IMR-90 (cell line): ENCODE results near the gene ILF3.

Experiments used
- CEBPB ChIP-seq: IDR thresholded peaks from 2 replicates; pipeline ENCODE4 v1.6.1; 2012; ENCODE audit warnings: low read depth, low read length, improper control_type of control experiment
- POLR2A ChIP-seq: IDR thresholded peaks from 2 replicates; pipeline ENCODE4 v1.6.1; 2012; ENCODE audit warnings: mild to moderate bottlenecking, low read depth, low read length
- RFX5 ChIP-seq: IDR thresholded peaks from 2 replicates; pipeline ENCODE4 v1.8.0; 2012; ENCODE audit warnings: low read depth, mild to moderate bottlenecking, low read length, moderate library complexity
- TF ChIP-seq, protein P1 (sequence below): conservative IDR thresholded peaks from 2 replicates; pipeline ENCODE4 v1.5.1; 2012; ENCODE audit warnings: mild to moderate bottlenecking, low read depth, low read length, improper control_type of control experiment
- TF ChIP-seq, protein P2 (sequence below): fragments of 150-350 bp; IDR thresholded peaks from 2 replicates; pipeline ENCODE4 v1.6.1; 2017; ENCODE audit warnings: mild to moderate bottlenecking, antibody characterized with exemption, low read length, low read depth
- TF ChIP-seq, protein P3 (sequence below): fragments of 150-350 bp; IDR thresholded peaks from 2 replicates; pipeline ENCODE4 v1.6.1; 2016; ENCODE audit warnings: low read depth, mild to moderate bottlenecking, low read length, moderate library complexity, borderline replicate concordance

DNA sequence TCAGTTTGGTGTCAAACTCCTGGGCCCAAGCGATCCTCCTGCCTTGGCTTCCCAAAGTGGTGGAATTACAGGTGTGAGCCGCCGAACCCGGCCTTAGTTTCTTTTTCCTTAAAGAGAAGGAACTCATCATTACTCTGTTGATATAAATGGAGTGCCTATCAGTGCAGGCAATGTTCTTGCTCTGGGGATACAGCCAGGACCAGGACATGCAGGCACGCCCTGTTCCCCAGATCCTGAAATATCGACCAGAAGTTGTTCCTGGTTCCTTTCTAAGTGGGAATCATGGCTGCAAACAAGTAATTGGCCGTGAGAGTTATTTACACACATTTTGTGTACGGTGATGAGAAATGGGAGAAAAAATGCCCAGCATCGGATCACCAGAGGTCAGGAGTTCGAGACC, 72.1 kb downstream of the ILF3 start:
- TF ChIP-seq, protein P1, sequence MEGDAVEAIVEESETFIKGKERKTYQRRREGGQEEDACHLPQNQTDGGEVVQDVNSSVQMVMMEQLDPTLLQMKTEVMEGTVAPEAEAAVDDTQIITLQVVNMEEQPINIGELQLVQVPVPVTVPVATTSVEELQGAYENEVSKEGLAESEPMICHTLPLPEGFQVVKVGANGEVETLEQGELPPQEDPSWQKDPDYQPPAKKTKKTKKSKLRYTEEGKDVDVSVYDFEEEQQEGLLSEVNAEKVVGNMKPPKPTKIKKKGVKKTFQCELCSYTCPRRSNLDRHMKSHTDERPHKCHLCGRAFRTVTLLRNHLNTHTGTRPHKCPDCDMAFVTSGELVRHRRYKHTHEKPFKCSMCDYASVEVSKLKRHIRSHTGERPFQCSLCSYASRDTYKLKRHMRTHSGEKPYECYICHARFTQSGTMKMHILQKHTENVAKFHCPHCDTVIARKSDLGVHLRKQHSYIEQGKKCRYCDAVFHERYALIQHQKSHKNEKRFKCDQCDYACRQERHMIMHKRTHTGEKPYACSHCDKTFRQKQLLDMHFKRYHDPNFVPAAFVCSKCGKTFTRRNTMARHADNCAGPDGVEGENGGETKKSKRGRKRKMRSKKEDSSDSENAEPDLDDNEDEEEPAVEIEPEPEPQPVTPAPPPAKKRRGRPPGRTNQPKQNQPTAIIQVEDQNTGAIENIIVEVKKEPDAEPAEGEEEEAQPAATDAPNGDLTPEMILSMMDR: no peak
- no peak for TF ChIP-seq POLR2A
- no peak for TF ChIP-seq RFX5
- TF ChIP-seq CEBPB: no peak
- TF ChIP-seq, protein P2, sequence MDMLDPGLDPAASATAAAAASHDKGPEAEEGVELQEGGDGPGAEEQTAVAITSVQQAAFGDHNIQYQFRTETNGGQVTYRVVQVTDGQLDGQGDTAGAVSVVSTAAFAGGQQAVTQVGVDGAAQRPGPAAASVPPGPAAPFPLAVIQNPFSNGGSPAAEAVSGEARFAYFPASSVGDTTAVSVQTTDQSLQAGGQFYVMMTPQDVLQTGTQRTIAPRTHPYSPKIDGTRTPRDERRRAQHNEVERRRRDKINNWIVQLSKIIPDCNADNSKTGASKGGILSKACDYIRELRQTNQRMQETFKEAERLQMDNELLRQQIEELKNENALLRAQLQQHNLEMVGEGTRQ: no peak
- TF ChIP-seq, protein P3, sequence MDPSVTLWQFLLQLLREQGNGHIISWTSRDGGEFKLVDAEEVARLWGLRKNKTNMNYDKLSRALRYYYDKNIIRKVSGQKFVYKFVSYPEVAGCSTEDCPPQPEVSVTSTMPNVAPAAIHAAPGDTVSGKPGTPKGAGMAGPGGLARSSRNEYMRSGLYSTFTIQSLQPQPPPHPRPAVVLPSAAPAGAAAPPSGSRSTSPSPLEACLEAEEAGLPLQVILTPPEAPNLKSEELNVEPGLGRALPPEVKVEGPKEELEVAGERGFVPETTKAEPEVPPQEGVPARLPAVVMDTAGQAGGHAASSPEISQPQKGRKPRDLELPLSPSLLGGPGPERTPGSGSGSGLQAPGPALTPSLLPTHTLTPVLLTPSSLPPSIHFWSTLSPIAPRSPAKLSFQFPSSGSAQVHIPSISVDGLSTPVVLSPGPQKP: no peak
